Activated CD4-positive, alpha-beta T cell treated with anti-CD3 and anti-CD28 coated beads, Interleukin-2, amount 10 ng/mL, durations not matched to agents 24 days and 14 days (primary cell): Measurements from ENCODE around the gene PLXNC1. TPM values are rescaled to one million over a fixed set of nuclear protein-coding genes. Genes with fewer than 3 reads are reported as not detected.

ENCODE experiments used
- DNase-seq: peaks from one replicate; pipeline ENCODE4 v3.0.0; 2022
- H3K27ac Mint-ChIP-seq: one replicate; pipeline ENCODE4 v1.8.0; 2022; ENCODE audit warnings: mild to moderate bottlenecking, mixed read lengths
- H3K27me3 Mint-ChIP-seq: one replicate; pipeline ENCODE4 v1.8.0; 2022; ENCODE audit warnings: mixed read lengths
- H3K36me3 Mint-ChIP-seq: one replicate; pipeline ENCODE4 v1.8.0; 2022; ENCODE audit warnings: low read depth, mild to moderate bottlenecking, mixed read lengths
- H3K4me1 Mint-ChIP-seq: one replicate; pipeline ENCODE4 v1.8.0; 2021; ENCODE audit warnings: mixed read lengths
- H3K4me3 Mint-ChIP-seq: one replicate; pipeline ENCODE4 v1.8.0; 2022; ENCODE audit warnings: mild to moderate bottlenecking, moderate library complexity, mixed read lengths
- H3K9me3 Mint-ChIP-seq: one replicate; pipeline ENCODE4 v1.8.0; 2021; ENCODE audit warnings: mixed read lengths
- intact Hi-C: fragments of 100-400 bp; cut with micrococcal nuclease; formaldehyde crosslinking; loops from one replicate; pipeline ENCODE4 v1.15.1; 2023
- total RNA-seq: library from RNA; stranded (reverse); gene quantifications from 2 replicates; pipeline ENCODE4 v1.2.3, GENCODE V29; 2022

The PLXNC1 gene
- total RNA-seq, 1 donor from 2014 or later, result 16.0 TPM

- intact Hi-C loops, result no loop called here
- H3K9me3 Mint-ChIP-seq, result peaks cover 4% of the 10 kb centered on the region
- H3K4me3 Mint-ChIP-seq, result no peak overlapping the region
- H3K36me3 Mint-ChIP-seq, result peaks cover 40% of the 10 kb centered on the region
- peaks cover 33% of the 10 kb centered on the region for H3K4me1 Mint-ChIP-seq
- no peak overlapping the region for H3K27ac Mint-ChIP-seq
- no peaks in the 10 kb centered on the region for H3K27me3 Mint-ChIP-seq
- DNase-seq, result no peak
These were observed 52.3 kb downstream of the PLXNC1 start for GRCh38 chr12:94200695-94201094.

GRCh38 chr12:94202245-94203180 lies 54.1 kb downstream of the PLXNC1 start:
- peak; percentile 62 for DNase-seq
- peak overlapping the region; percentile 31 for H3K4me3 Mint-ChIP-seq
- peaks cover 4% of the 10 kb centered on the region for H3K9me3 Mint-ChIP-seq
- peak overlapping the region; percentile 11 for H3K27ac Mint-ChIP-seq
- peaks cover 28% of the 10 kb centered on the region for H3K36me3 Mint-ChIP-seq
- intact Hi-C loops, result no loop called here
- H3K4me1 Mint-ChIP-seq, result peaks cover 51% of the 10 kb centered on the region
- no peaks in the 10 kb centered on the region for H3K27me3 Mint-ChIP-seq

- H3K9me3 Mint-ChIP-seq, result peaks cover 4% of the 10 kb centered on the region
- intact Hi-C loops, result no loop called here
- H3K36me3 Mint-ChIP-seq, result peaks cover 24% of the 10 kb centered on the region
- H3K4me1 Mint-ChIP-seq, result peaks cover 57% of the 10 kb centered on the region
- H3K27me3 Mint-ChIP-seq, result no peaks in the 10 kb centered on the region
- H3K27ac Mint-ChIP-seq, result peak overlapping the region; percentile 8
- no peak for DNase-seq
- H3K4me3 Mint-ChIP-seq, result peak overlapping the region; percentile 31
These were observed 54.8 kb downstream of the PLXNC1 start for GRCh38 chr12:94203181-94203546.

GRCh38 chr12:94203796-94204195 lies 55.4 kb downstream of the PLXNC1 start:
- Mint-ChIP-seq H3K4me1 (peaks cover 64% of the 10 kb centered on the region), H3K27ac (peak overlapping the region; percentile 38), H3K36me3 (peaks cover 21% of the 10 kb centered on the region), H3K4me3 (no peak overlapping the region), H3K9me3 (peaks cover 4% of the 10 kb centered on the region), H3K27me3 (no peaks in the 10 kb centered on the region)
- DNase-seq, result no peak
- intact Hi-C loops, result no loop called here

GRCh38 chr12:94204499-94205247 lies 56.3 kb downstream of the PLXNC1 start:
- Mint-ChIP-seq H3K4me3 (peak overlapping the region; percentile 67), H3K9me3 (peaks cover 4% of the 10 kb centered on the region), H3K36me3 (peaks cover 25% of the 10 kb centered on the region), H3K4me1 (peaks cover 70% of the 10 kb centered on the region), H3K27me3 (no peaks in the 10 kb centered on the region), H3K27ac (peak overlapping the region; percentile 66)
- DNase-seq, result peak; percentile 70
- intact Hi-C loops, result loop anchor here (1.0 to 5.0 kb wide), 3 partner anchors 30 to 1277 kb away; partner anchors contain the start of gene EEA1

GRCh38 chr12:94205822-94206221 lies 57.4 kb downstream of the PLXNC1 start:
- H3K9me3 Mint-ChIP-seq, result peaks cover 4% of the 10 kb centered on the region
- intact Hi-C loops, result loop anchor here (1.0 to 5.0 kb wide), 3 partner anchors 32 to 1279 kb away; partner anchors contain the start of gene EEA1
- peaks cover 66% of the 10 kb centered on the region for H3K4me1 Mint-ChIP-seq
- H3K27ac Mint-ChIP-seq, result peak overlapping the region; percentile 95
- H3K27me3 Mint-ChIP-seq, result no peaks in the 10 kb centered on the region
- peaks cover 27% of the 10 kb centered on the region for H3K36me3 Mint-ChIP-seq
- H3K4me3 Mint-ChIP-seq, result peak overlapping the region; percentile 84
- DNase-seq, result peak; percentile 65

- intact Hi-C loops, result loop anchor here (5.0 kb wide), 2 partner anchors 435 to 1280 kb away; partner anchors contain the start of gene EEA1
- Mint-ChIP-seq H3K27me3 (no peaks in the 10 kb centered on the region), H3K4me1 (peaks cover 70% of the 10 kb centered on the region), H3K27ac (peak overlapping the region; percentile 95), H3K4me3 (peak overlapping the region; percentile 84), H3K36me3 (peaks cover 35% of the 10 kb centered on the region), H3K9me3 (peaks cover 7% of the 10 kb centered on the region)
- DNase-seq, result no peak
These were observed 58.5 kb downstream of the PLXNC1 start for GRCh38 chr12:94206886-94207285.

- intact Hi-C loops, result loop anchor here (5.0 kb wide), 2 partner anchors 435 to 1280 kb away; partner anchors contain the start of gene EEA1
- Mint-ChIP-seq H3K27ac (peak overlapping the region; percentile 95), H3K27me3 (no peaks in the 10 kb centered on the region), H3K9me3 (peaks cover 7% of the 10 kb centered on the region), H3K36me3 (peaks cover 33% of the 10 kb centered on the region), H3K4me1 (peaks cover 65% of the 10 kb centered on the region), H3K4me3 (peak overlapping the region; percentile 84)
- no peak for DNase-seq
These were observed 59.1 kb downstream of the PLXNC1 start for GRCh38 chr12:94207467-94207848.

GRCh38 chr12:94207849-94208621 lies 59.7 kb downstream of the PLXNC1 start:
- Mint-ChIP-seq H3K4me3 (peak overlapping the region; percentile 84), H3K9me3 (peaks cover 4% of the 10 kb centered on the region), H3K27ac (peak overlapping the region; percentile 95), H3K27me3 (no peaks in the 10 kb centered on the region), H3K36me3 (peaks cover 31% of the 10 kb centered on the region), H3K4me1 (peaks cover 59% of the 10 kb centered on the region)
- peak; percentile 84 for DNase-seq
- intact Hi-C loops, result loop anchor here (1.0 to 5.0 kb wide), 12 partner anchors 36 to 1281 kb away; partner anchors contain the start of genes CEP83, EEA1, FGD6 and PLXNC1

- Mint-ChIP-seq H3K27ac (peak overlapping the region; percentile 95), H3K4me3 (peak overlapping the region; percentile 84), H3K9me3 (peaks cover 4% of the 10 kb centered on the region), H3K27me3 (no peaks in the 10 kb centered on the region), H3K36me3 (peaks cover 35% of the 10 kb centered on the region), H3K4me1 (peaks cover 60% of the 10 kb centered on the region)
- DNase-seq, result peak; percentile 74
- intact Hi-C loops, result loop anchor here (1.0 to 5.0 kb wide), 12 partner anchors 36 to 1281 kb away; partner anchors contain the start of genes CEP83, EEA1, FGD6 and PLXNC1
These were observed 60.2 kb downstream of the PLXNC1 start for GRCh38 chr12:94208622-94208966.

GRCh38 chr12:94209240-94209639 lies 60.9 kb downstream of the PLXNC1 start:
- intact Hi-C loops, result loop anchor here (2.0 to 5.0 kb wide), 3 partner anchors 120 to 1282 kb away; partner anchors contain the start of gene EEA1
- Mint-ChIP-seq H3K36me3 (peaks cover 35% of the 10 kb centered on the region), H3K4me3 (peak overlapping the region; percentile 44), H3K4me1 (peaks cover 57% of the 10 kb centered on the region), H3K9me3 (peaks cover 4% of the 10 kb centered on the region), H3K27me3 (no peaks in the 10 kb centered on the region), H3K27ac (peak overlapping the region; percentile 77)
- DNase-seq, result no peak

GRCh38 chr12:94211021-94211420 lies 62.6 kb downstream of the PLXNC1 start:
- intact Hi-C loops, result no loop called here
- no peak for DNase-seq
- H3K27ac Mint-ChIP-seq, result no peak overlapping the region

GRCh38 chr12:94218233-94218632 lies 69.9 kb downstream of the PLXNC1 start:
- DNase-seq, result no peak
- Mint-ChIP-seq H3K27ac (no peak overlapping the region), H3K36me3 (peaks cover 26% of the 10 kb centered on the region), H3K9me3 (no peaks in the 10 kb centered on the region), H3K27me3 (no peaks in the 10 kb centered on the region), H3K4me1 (peaks cover 3% of the 10 kb centered on the region), H3K4me3 (no peak overlapping the region)
- intact Hi-C loops, result no loop called here

More at GRCh38 chr12:94211021-94211420, 62.6 kb downstream of the PLXNC1 start:
- peaks cover 41% of the 10 kb centered on the region for H3K4me1 Mint-ChIP-seq
- H3K27me3 Mint-ChIP-seq, result no peaks in the 10 kb centered on the region
- peaks cover 33% of the 10 kb centered on the region for H3K36me3 Mint-ChIP-seq
- H3K4me3 Mint-ChIP-seq, result no peak overlapping the region
- H3K9me3 Mint-ChIP-seq, result peaks cover 4% of the 10 kb centered on the region
